ENCODE results near the gene CD300LD. TPM values are rescaled to one million over a fixed set of nuclear protein-coding genes. Genes with fewer than 3 reads are reported as not detected.
"Not testable (repeated sequence)": the region's sequence is repeated elsewhere in the genome, so short reads cannot be mapped to it uniquely, and the experiment has no call there.

Gene CD300LD
- not detected for total RNA-seq

- ATAC-seq (no peak), DNase-seq (ENCODE audit: low spot score) (no peak)
Observed at GRCh38 chr17:74592087-74592990, at the start of gene CD300LD. Gene CD300LD, minus strand, starts transcription at chr17:74592283. Its CDS starts 81 bp downstream, at chr17:74592202.

GRCh38 chr17:74641224-74641957 is 49.3 kb upstream of the CD300LD start:
- DNase-seq (ENCODE audit: low spot score) (no peak), ATAC-seq (no peak)

DNA sequence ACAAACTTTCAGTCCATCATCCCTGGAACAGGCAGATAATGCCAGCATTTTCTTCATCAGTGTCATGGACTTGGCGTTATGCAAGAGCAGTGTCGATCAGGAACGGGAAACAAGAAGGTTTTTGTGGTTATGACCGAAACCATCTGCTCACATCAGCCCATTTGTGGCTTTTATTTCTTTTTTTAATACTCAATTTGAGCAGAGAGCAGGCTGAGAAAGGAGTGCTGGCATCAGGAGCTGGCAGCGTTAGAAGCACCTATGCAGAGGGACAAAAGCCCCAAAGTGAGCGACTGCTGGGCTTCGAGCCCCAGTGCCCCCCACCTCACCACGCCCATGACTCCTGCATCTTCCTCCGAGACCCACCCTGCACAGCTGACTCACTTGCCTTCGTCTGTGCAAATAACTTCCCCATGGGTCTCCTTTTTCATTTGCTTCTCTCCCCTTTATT is 47.6 kb upstream of the CD300LD start:
- DNase-seq (ENCODE audit: low spot score) (no peak), ATAC-seq (no peak)

GRCh38 chr17:74637926-74638325 is 45.8 kb upstream of the CD300LD start:
- DNase-seq (ENCODE audit: low spot score) (no peak), ATAC-seq (no peak)

DNA sequence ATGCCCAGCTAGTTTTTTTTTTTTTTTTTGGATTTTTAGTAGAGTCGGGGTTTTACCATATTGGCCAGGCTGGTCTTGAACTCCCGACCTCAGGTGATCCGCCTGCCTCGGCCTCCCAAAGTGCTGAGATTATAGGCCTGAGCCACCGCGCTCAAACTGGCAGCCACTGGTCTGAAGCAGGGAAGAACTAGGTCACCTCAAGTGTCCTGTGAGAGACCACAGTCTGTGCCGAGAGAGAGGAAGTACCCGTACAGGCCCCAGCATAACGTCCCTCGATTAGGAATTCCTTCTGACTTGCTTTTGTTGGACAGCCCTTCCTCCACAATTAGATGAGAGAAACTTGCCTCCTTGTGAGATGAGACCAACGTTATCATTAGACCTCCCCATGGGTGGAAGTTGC is 45.2 kb upstream of the CD300LD start:
- DNase-seq (ENCODE audit: low spot score) (no peak), ATAC-seq (no peak)

DNA sequence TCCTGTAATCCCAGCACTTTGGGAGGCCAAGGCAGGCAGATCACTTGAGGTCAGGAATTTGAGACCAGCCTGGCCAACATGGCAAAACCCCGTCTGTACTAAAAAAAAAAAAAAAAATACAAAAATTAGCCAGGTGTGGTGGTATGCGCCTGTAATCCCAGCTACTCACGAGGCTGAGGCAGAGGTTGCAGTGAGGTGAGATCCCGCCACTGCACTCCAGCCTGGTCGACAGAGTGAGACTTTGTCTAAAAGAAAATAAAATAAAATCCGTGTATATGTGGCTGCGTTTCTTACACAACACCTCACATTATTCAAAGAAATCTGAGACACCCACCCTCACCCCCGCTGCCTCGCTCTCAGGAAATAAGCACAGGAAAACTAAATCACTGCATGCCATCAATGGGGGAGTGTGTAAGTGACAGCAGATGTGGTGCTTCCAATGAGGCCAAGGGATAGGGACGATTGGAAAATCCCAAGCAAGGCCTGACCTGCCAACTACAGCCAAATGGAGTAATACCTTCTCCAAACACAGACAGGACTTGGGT is 44.5 kb upstream of the CD300LD start:
- not testable (repeated sequence) for ATAC-seq; DNase-seq (ENCODE audit: low spot score)

- DNase-seq (ENCODE audit: low spot score) (no peak), ATAC-seq (no peak)
Observed at GRCh38 chr17:74635418-74635817, 43.3 kb upstream of the CD300LD start.

DNA sequence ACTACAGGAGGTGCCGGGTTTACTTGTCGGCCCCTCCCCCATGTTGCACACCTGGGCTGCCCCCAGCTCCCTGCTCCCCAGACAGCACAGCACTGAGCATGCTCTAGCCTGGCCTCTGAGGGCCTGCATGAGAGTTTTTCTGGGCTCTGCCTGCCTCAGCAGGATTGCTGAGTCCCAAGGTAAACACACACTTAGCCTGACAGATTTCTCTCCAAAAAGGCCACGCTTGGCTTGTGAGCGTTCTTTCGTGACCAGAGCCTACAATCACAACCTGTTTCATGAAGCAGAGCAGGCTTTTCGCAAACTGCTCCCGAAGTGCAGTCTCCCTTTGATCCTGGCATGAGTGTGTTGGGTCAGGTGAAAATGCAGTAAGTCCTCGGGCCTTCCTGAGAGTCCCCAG is 41.2 kb upstream of the CD300LD start:
- ATAC-seq (no peak), DNase-seq (ENCODE audit: low spot score) (no peak)

GRCh38 chr17:74632617-74633016 is 40.5 kb upstream of the CD300LD start:
- no peak for ATAC-seq
- no peak for DNase-seq (ENCODE audit: low spot score)

- no peak for ATAC-seq
- no peak for DNase-seq (ENCODE audit: low spot score)
Observed at GRCh38 chr17:74631468-74632450, 39.7 kb upstream of the CD300LD start.

DNA sequence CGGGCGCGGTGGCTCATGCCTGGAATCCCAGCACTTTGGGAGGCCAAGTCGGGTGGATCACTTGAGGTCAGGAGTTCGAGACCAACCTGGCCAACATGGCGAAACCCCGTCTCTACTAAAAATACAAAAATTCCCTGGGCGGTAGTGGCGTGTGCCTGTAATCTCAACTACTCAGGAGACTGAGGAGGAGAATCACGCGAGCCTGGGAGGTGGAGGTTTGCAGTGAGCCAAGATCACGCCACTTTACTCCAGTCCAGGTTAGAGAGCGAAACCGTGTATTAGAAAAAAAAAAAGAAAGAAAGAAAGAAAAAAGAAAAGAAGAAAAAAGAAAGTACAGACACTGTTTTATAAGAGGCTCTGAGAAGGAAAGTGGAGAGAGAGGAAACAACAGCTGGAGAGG is 38.2 kb upstream of the CD300LD start:
- not testable (repeated sequence) for ATAC-seq; DNase-seq (ENCODE audit: low spot score)

- no peak for ATAC-seq
- DNase-seq (ENCODE audit: low spot score): no peak
Observed at GRCh38 chr17:74625661-74626060, 33.6 kb upstream of the CD300LD start.

DNA sequence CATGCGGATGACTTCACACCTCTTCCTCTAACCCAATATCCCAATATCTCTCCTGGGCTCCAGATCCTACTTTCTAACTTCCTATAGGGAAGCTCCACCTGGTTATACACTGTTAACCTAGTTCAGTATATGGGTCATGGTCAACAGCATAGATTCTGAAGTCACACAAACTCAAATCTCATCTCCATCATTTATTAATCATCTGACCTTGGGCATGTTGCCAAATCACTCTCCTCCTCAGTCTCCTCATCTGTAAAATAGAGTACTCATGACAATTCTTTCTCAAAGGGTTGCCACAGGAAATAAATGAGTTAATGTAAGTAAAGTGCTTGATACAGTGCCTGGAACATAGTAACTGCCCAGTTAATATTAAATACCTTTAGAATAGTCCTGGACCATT is 32.0 kb upstream of the CD300LD start:
- ATAC-seq (no peak), DNase-seq (ENCODE audit: low spot score) (no peak)

GRCh38 chr17:74623693-74624093 is 31.6 kb upstream of the CD300LD start, which contains the start of gene CD300E:
Gene CD300E, minus strand, starts transcription at chr17:74623738. Its CDS starts 117 bp downstream, at chr17:74623621.
- ATAC-seq (no peak), DNase-seq (ENCODE audit: low spot score) (no peak)

GRCh38 chr17:74619077-74619673 is 27.1 kb upstream of the CD300LD start:
- DNase-seq (ENCODE audit: low spot score): no peak
- ATAC-seq: no peak

- no peak for ATAC-seq
- no peak for DNase-seq (ENCODE audit: low spot score)
Observed at GRCh38 chr17:74618451-74618850, 26.4 kb upstream of the CD300LD start.

DNA sequence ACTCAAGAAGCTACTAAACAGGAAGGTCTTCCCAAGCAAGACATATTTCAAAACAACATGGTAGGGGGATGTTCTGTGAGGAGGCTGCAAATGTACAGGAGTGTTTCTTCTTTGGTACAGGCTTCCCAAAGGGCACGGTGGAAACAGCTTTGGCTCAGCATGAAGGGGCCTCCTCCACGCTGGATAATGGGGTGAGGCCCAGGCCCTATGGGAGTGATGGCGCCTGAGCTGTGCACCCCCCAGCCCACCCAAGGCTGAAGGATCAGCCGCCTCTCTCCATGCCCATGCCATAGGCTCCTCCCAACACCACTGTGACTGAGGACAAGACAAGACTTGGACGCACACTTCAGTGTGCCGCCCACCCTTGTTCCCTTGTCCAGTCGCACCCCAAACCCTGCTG is 24.6 kb upstream of the CD300LD start:
- no peak for ATAC-seq

GRCh38 chr17:74612046-74612445 is 20.0 kb upstream of the CD300LD start:
- DNase-seq (ENCODE audit: low spot score): no peak
- ATAC-seq: no peak

More for the DNA sequence above, 24.6 kb upstream of the CD300LD start:
- no peak for DNase-seq (ENCODE audit: low spot score)

- DNase-seq (ENCODE audit: low spot score) (no peak), ATAC-seq (no peak)
Observed at GRCh38 chr17:74610108-74610507, 18.0 kb upstream of the CD300LD start.

DNA sequence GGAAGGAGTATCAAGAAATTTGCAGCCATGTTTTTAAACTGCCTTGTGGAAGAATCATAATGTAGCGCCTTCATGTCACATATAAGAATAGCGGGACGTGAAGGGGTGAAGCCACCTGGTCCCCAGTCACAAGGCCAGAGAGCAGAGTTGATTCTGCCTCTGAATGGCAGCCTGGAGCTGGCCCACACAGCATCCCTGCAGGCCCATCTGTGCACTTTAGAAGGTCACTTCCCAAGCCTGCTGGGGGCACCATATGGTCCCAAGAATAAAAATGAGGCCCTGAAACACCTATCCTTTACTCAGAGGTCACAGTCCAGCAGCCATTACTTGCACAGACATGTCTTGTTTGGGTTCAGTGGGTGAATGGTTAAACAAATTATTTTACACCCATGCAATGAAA is 16.4 kb upstream of the CD300LD start:
- DNase-seq (ENCODE audit: low spot score) (no peak), ATAC-seq (no peak)
